ENCODE results near the gene C1QTNF5. TPM values are rescaled to one million over a fixed set of nuclear protein-coding genes. Genes with fewer than 3 reads are reported as not detected.
A peak's percentile ranks its signal among the peaks of the same experiment; 100 is the strongest.

Gene C1QTNF5
- total RNA-seq, 2 donors from 2014 or later, result 0.62 to 0.66 TPM

DNA sequence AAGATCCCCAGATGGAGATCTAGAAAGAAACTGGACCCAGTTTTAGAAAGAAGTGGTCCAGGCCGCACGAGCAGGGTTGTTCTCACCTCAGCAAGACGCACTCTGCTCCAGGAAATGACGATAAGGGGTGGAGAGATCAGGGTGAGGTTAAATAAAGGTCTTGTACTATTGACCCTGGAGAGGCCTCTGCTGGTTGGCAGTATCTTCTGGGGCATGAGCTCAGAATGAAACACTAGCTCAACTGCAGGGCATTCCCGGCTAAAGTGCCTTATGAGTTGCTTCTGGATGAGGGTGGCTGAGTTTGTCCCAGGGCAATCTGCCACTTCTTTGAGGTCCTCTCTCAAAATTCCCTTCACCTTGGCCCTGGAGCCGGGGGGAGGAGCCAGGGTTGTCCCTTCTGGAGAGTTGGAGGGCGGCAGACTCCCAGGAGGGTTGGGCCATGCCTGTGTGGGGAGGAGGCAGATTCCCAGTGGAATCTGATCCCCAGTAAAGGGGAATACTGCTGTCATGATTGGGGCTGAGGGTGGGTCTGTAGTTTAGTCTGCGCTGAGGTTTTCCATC, 29.9 kb upstream of the C1QTNF5 start:
- peaks cover 24% of the 10 kb centered on the region for H3K36me3 Mint-ChIP-seq (ENCODE audit: low read depth)
- Histone ChIP-seq H3K27me3 (ENCODE audit: control insufficient read depth, insufficient read depth, low read length, poor library complexity, severe bottlenecking) (peaks cover under 1% of the 10 kb centered on the region), H3K9ac (ENCODE audit: extremely low read depth, low read length, poor library complexity, severe bottlenecking) (no peak overlapping the region), H3K9me3 (ENCODE audit: control insufficient read depth, low read length) (no peaks in the 10 kb centered on the region), H3K4me1 (ENCODE audit: control insufficient read depth, insufficient read depth, low read length) (peaks cover 26% of the 10 kb centered on the region), H3K36me3 (ENCODE audit: control insufficient read depth, insufficient read depth, low read length) (peaks cover 53% of the 10 kb centered on the region), H3K27ac (ENCODE audit: low read depth, low read length) (no peak overlapping the region), H3K4me3 (ENCODE audit: low read length) (no peak overlapping the region)
- WGBS, 2 experiments (ENCODE audit: insufficient coverage in 1 of 2, insufficient read length in 1 of 2), result 84 to 88% methylated on average over 6 to 8 of the region's 8 CpGs
- no peak overlapping the region for H3K4me3 Mint-ChIP-seq
- peaks cover 54% of the 10 kb centered on the region for H3K4me1 Mint-ChIP-seq
- no peaks in the 10 kb centered on the region for H3K9me3 Mint-ChIP-seq
- peak; percentile 68 for DNase-seq
- TF ChIP-seq, protein P1, sequence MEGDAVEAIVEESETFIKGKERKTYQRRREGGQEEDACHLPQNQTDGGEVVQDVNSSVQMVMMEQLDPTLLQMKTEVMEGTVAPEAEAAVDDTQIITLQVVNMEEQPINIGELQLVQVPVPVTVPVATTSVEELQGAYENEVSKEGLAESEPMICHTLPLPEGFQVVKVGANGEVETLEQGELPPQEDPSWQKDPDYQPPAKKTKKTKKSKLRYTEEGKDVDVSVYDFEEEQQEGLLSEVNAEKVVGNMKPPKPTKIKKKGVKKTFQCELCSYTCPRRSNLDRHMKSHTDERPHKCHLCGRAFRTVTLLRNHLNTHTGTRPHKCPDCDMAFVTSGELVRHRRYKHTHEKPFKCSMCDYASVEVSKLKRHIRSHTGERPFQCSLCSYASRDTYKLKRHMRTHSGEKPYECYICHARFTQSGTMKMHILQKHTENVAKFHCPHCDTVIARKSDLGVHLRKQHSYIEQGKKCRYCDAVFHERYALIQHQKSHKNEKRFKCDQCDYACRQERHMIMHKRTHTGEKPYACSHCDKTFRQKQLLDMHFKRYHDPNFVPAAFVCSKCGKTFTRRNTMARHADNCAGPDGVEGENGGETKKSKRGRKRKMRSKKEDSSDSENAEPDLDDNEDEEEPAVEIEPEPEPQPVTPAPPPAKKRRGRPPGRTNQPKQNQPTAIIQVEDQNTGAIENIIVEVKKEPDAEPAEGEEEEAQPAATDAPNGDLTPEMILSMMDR (conservative IDR thresholded peaks at IDR 0.05), result no peak
- H3K27me3 Mint-ChIP-seq (ENCODE audit: insufficient read depth), result peaks cover 12% of the 10 kb centered on the region
- H3K27ac Mint-ChIP-seq, result peak overlapping the region; percentile 48

DNA sequence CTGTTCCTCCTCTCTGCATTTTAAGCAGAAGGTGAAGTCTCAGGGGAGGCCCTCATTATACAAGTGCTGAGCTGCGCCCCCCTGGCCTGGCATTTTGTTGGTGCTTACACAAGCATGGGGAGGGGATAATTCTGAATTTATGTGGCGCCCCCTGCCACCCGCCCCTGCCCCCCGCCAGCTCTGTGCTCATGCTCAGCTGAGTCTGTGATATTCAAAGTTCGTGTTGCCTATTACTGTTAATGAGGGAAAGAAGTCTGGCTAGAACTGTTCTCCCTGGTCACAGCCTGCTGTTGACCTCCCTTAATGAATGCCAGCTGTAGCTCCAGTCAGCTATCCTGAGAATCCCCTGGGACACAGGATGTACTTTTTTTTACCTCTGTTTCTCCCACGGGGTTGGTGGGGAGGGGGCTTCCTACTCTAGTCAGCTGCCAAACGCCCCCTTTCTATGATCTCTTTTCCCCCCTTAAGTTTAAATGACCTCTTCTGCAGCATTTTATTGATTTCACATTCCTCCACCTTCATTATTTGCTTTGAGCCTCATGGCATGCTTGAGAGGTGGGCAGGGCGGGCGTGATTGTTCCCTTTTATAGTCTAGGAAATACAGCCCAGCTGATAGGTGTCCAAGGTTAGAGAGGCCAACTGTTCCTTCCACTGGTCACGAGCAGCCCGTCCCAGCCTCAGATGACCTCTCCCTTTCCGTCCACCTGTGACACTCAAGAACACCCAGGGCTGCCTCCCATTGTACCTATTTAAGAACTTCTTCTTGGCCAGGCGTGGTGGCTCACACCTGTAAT, 28.6 kb upstream of the C1QTNF5 start:
- TF ChIP-seq, protein P1 (conservative IDR thresholded peaks at IDR 0.05), result no peak
- no peak overlapping the region for H3K27ac Mint-ChIP-seq
- WGBS, 2 experiments (ENCODE audit: insufficient coverage in 1 of 2, insufficient read length in 1 of 2), result 91 to 93% methylated on average over 10 to 13 of the region's 13 CpGs
- Histone ChIP-seq H3K4me1 (ENCODE audit: control insufficient read depth, insufficient read depth, low read length) (peaks cover 16% of the 10 kb centered on the region), H3K9ac (ENCODE audit: extremely low read depth, low read length, poor library complexity, severe bottlenecking) (no peak overlapping the region), H3K36me3 (ENCODE audit: control insufficient read depth, insufficient read depth, low read length) (peaks cover 53% of the 10 kb centered on the region), H3K27me3 (ENCODE audit: control insufficient read depth, insufficient read depth, low read length, poor library complexity, severe bottlenecking) (peaks cover 13% of the 10 kb centered on the region), H3K4me3 (ENCODE audit: low read length) (no peak overlapping the region), H3K27ac (ENCODE audit: low read depth, low read length) (no peak overlapping the region), H3K9me3 (ENCODE audit: control insufficient read depth, low read length) (no peaks in the 10 kb centered on the region)
- H3K9me3 Mint-ChIP-seq, result no peaks in the 10 kb centered on the region
- peaks cover 24% of the 10 kb centered on the region for H3K27me3 Mint-ChIP-seq (ENCODE audit: insufficient read depth)
- DNase-seq, result no peak
- H3K4me3 Mint-ChIP-seq, result no peak overlapping the region
- H3K36me3 Mint-ChIP-seq (ENCODE audit: low read depth), result peaks cover 35% of the 10 kb centered on the region
- H3K4me1 Mint-ChIP-seq, result peaks cover 44% of the 10 kb centered on the region

DNA sequence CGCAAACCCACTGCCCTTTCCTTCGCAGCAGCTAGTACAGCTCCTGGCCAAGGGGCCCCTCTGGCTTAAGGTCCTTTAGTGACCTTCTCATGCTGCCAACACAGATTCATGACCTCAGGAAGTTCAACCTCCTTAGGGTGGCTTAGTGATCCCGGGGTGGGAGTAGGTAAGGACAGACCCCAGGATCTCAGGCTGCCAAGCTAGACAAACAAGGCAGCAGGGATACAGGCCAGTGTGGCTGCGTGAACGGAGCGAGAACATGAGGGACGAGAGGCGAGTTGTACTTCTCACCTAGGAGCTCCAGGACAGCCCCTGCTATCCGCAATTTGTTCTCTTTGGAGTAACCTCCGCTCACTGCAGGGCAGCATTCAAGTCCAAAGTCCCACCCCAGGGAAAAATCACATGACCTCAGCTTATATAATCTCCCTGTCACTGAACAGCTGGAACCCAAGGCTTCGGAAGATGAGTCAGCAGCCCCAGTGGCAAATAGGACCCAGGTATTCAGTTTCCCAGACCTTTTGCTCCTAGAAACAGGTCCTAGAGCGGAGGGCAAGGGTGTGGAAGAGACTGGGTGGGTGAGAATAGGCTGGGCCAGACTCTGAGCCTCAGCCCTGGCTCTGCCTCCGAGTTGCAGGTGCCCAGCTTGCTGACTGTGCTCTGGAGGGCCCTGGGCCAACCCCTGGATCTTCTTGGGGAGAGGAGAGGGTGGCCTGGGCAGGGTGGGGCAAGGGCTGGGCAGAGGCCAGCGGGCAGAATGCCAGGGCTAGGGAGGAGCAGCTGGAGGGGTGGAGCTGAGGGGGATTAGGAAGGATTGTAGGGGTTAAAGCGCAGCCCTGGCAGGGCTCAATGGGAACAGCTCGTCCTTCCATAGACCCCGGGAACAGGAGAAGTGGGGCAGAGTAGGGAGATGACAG, 27.7 kb upstream of the C1QTNF5 start:
- Mint-ChIP-seq H3K27ac (no peak overlapping the region), H3K36me3 (ENCODE audit: low read depth) (peaks cover 36% of the 10 kb centered on the region), H3K4me1 (peaks cover 40% of the 10 kb centered on the region), H3K9me3 (no peaks in the 10 kb centered on the region), H3K4me3 (no peak overlapping the region), H3K27me3 (ENCODE audit: insufficient read depth) (peaks cover 28% of the 10 kb centered on the region)
- 81 to 87% methylated on average over 13 to 17 of the region's 17 CpGs for WGBS, 2 experiments (ENCODE audit: insufficient coverage in 1 of 2, insufficient read length in 1 of 2)
- Histone ChIP-seq H3K27ac (ENCODE audit: low read depth, low read length) (no peak overlapping the region), H3K9ac (ENCODE audit: extremely low read depth, low read length, poor library complexity, severe bottlenecking) (no peak overlapping the region), H3K4me1 (ENCODE audit: control insufficient read depth, insufficient read depth, low read length) (peaks cover 18% of the 10 kb centered on the region), H3K27me3 (ENCODE audit: control insufficient read depth, insufficient read depth, low read length, poor library complexity, severe bottlenecking) (peaks cover 14% of the 10 kb centered on the region), H3K4me3 (ENCODE audit: low read length) (no peak overlapping the region), H3K36me3 (ENCODE audit: control insufficient read depth, insufficient read depth, low read length) (peaks cover 49% of the 10 kb centered on the region), H3K9me3 (ENCODE audit: control insufficient read depth, low read length) (no peaks in the 10 kb centered on the region)
- peak; percentile 49 for DNase-seq
- TF ChIP-seq, protein P1 (conservative IDR thresholded peaks at IDR 0.05), result no peak

Measured in endodermal cell (in vitro differentiated cells).